HG03139 (cell line): Measurements from ENCODE around the gene C19orf47.
"Not testable (repeated sequence)": the region's sequence is repeated elsewhere in the genome, so short reads cannot be mapped to it uniquely, and the experiment has no call there.

Experiments used
- ATAC-seq: cut with Tn5 transposase; IDR thresholded peaks from one replicate; pipeline ENCODE4 v1.9.1; 2021; ENCODE audit not compliant: unreplicated experiment

The C19orf47 gene

GRCh38 chr19:40355975-40356680 is 7.9 kb upstream of the C19orf47 start:
- ATAC-seq = no peak

GRCh38 chr19:40348961-40349507 is 837 bp upstream of the C19orf47 start:
- no peak for ATAC-seq

GRCh38 chr19:40344422-40344821 is 3.8 kb downstream of the C19orf47 start:
- ATAC-seq = no peak

- ATAC-seq = no peak
Measured at GRCh38 chr19:40342644-40343311, 5.4 kb downstream of the C19orf47 start.

- ATAC-seq = no peak
Measured at GRCh38 chr19:40341601-40342482, 6.4 kb downstream of the C19orf47 start.

GRCh38 chr19:40339018-40339728 is 9.0 kb downstream of the C19orf47 start:
- no peak for ATAC-seq

GRCh38 chr19:40337594-40337993 is 10.6 kb downstream of the C19orf47 start:
- ATAC-seq = no peak

GRCh38 chr19:40337107-40337506 is 11.1 kb downstream of the C19orf47 start:
- no peak for ATAC-seq

GRCh38 chr19:40336601-40336900 is 11.6 kb downstream of the C19orf47 start:
- ATAC-seq = no peak

GRCh38 chr19:40335855-40336600 is 12.2 kb downstream of the C19orf47 start:
- no peak for ATAC-seq

GRCh38 chr19:40335101-40335500 is 13.1 kb downstream of the C19orf47 start:
- ATAC-seq = no peak

GRCh38 chr19:40333083-40333482 is 15.1 kb downstream of the C19orf47 start:
- not testable (repeated sequence) for ATAC-seq

- ATAC-seq = no peak
Measured at GRCh38 chr19:40332669-40333068, 15.5 kb downstream of the C19orf47 start.

GRCh38 chr19:40331052-40331451 is 17.1 kb downstream of the C19orf47 start:
- ATAC-seq = no peak

GRCh38 chr19:40326201-40326600 is 22.0 kb downstream of the C19orf47 start:
- ATAC-seq = no peak

GRCh38 chr19:40323705-40324104 is 24.5 kb downstream of the C19orf47 start:
- no peak for ATAC-seq

- ATAC-seq = no peak
Measured at GRCh38 chr19:40322951-40323615, 25.1 kb downstream of the C19orf47 start.

GRCh38 chr19:40322271-40322610 is 26.0 kb downstream of the C19orf47 start:
- no peak for ATAC-seq

GRCh38 chr19:40321566-40322270 is 26.5 kb downstream of the C19orf47 start:
- no peak for ATAC-seq
